Brain microvascular endothelial cell (primary cell): Measurements from ENCODE around the gene GFAP.

Experiments
- DNase-seq: peaks from one replicate; pipeline ENCODE4 v3.0.0-alpha.2; 2020
- H3K27ac ChIP-seq: fragments of 250-450 bp; sonication (Bioruptor Pico); 2 replicates; pipeline ENCODE4 v1.5.1; 2020; ENCODE audit warnings: mild to moderate bottlenecking, moderate library complexity
- H3K27me3 ChIP-seq: fragments of 250-450 bp; sonication (Bioruptor Pico); replicated peaks from 2 replicates; pipeline ENCODE4 v1.5.1; 2020; ENCODE audit warnings: mild to moderate bottlenecking
- H3K36me3 ChIP-seq: fragments of 250-450 bp; sonication (Bioruptor Pico); replicated peaks from 2 replicates; pipeline ENCODE4 v1.5.1; 2020; ENCODE audit warnings: mild to moderate bottlenecking
- H3K4me3 ChIP-seq: 2 replicates; pipeline ENCODE4 v1.5.1; 2011; ENCODE audit warnings: low read depth, mild to moderate bottlenecking, control low read depth, low read length, moderate library complexity
- CTCF ChIP-seq: IDR thresholded peaks from 2 replicates; pipeline ENCODE4 v1.5.1; 2011; ENCODE audit warnings: low read depth, mild to moderate bottlenecking, moderate library complexity, low read length, control low read depth, inconsistent platforms; ENCODE audit errors: missing control alignments
- in situ Hi-C: cut with HindIII; loops from 2 replicates; pipeline ENCODE4 v1.10.0; 2017; ENCODE audit warnings: low sequenced_read_pairs, low pct_ligation_motif_present

Gene GFAP

GRCh38 chr17:44898768-44899073 is 16.6 kb downstream of the GFAP start:
- Histone ChIP-seq H3K36me3 (peaks cover 8% of the 10 kb centered on the region), H3K27me3 (no peaks in the 10 kb centered on the region), H3K4me3 (peak overlapping the region; percentile 94), H3K27ac (peak overlapping the region; percentile 100)
- peak; percentile 20 for DNase-seq
- no peak for TF ChIP-seq CTCF
- in situ Hi-C loops, result loop anchor here (25.0 kb wide), 1 partner anchor 111 kb away; no protein-coding TSS in a partner anchor

GRCh38 chr17:44894642-44895041 is 20.7 kb downstream of the GFAP start:
- in situ Hi-C loops, result loop anchor here (25.0 kb wide), 1 partner anchor 107 kb away; no protein-coding TSS in a partner anchor
- Histone ChIP-seq H3K4me3 (no peak overlapping the region), H3K27me3 (no peaks in the 10 kb centered on the region), H3K36me3 (peaks cover 17% of the 10 kb centered on the region), H3K27ac (no peak overlapping the region)
- no peak for DNase-seq
- TF ChIP-seq CTCF, result no peak

GRCh38 chr17:44892250-44892649 is 23.1 kb downstream of the GFAP start:
- in situ Hi-C loops, result loop anchor here (25.0 kb wide), 1 partner anchor 105 kb away; no protein-coding TSS in a partner anchor
- DNase-seq, result no peak
- no peak for TF ChIP-seq CTCF
- no peak overlapping the region for H3K4me3 ChIP-seq
- H3K27me3 ChIP-seq, result no peaks in the 10 kb centered on the region
- H3K36me3 ChIP-seq, result peaks cover 17% of the 10 kb centered on the region
- no peak overlapping the region for H3K27ac ChIP-seq

GRCh38 chr17:44889003-44889402 is 26.3 kb downstream of the GFAP start:
- Histone ChIP-seq H3K36me3 (peaks cover 31% of the 10 kb centered on the region), H3K27me3 (no peaks in the 10 kb centered on the region), H3K4me3 (no peak overlapping the region), H3K27ac (no peak overlapping the region)
- TF ChIP-seq CTCF, result no peak
- in situ Hi-C loops, result loop anchor here (25.0 kb wide), 1 partner anchor 102 kb away; no protein-coding TSS in a partner anchor
- DNase-seq, result no peak

GRCh38 chr17:44887971-44888954 is 27.0 kb downstream of the GFAP start:
- H3K4me3 ChIP-seq, result no peak overlapping the region
- no peak for TF ChIP-seq CTCF
- H3K36me3 ChIP-seq, result peaks cover 36% of the 10 kb centered on the region
- no peak for DNase-seq
- no peaks in the 10 kb centered on the region for H3K27me3 ChIP-seq
- in situ Hi-C loops, result loop anchor here (25.0 kb wide), 1 partner anchor 101 kb away; no protein-coding TSS in a partner anchor
- H3K27ac ChIP-seq, result no peak overlapping the region
